ENCODE data around the gene ANKRD23.

Gene ANKRD23

GRCh38 chr2:96877042-96877451, 33.2 kb upstream of the ANKRD23 start:
- DNase-seq (ENCODE audit: low spot score) = no peak

GRCh38 chr2:96876269-96877041, 32.6 kb upstream of the ANKRD23 start:
- DNase-seq (ENCODE audit: low spot score) = no peak

- DNase-seq (ENCODE audit: low spot score) = no peak
Measured at GRCh38 chr2:96875498-96876268, 31.9 kb upstream of the ANKRD23 start.

GRCh38 chr2:96874198-96874831, 30.5 kb upstream of the ANKRD23 start:
- DNase-seq (ENCODE audit: low spot score) = no peak

- DNase-seq (ENCODE audit: low spot score) = peak; percentile 69
Measured at GRCh38 chr2:96873651-96874096, 29.9 kb upstream of the ANKRD23 start.

GRCh38 chr2:96872591-96873349, 28.9 kb upstream of the ANKRD23 start:
- DNase-seq (ENCODE audit: low spot score) = no peak

GRCh38 chr2:96870626-96871255, 26.9 kb upstream of the ANKRD23 start:
- DNase-seq (ENCODE audit: low spot score) = no peak

GRCh38 chr2:96869822-96870625, 26.2 kb upstream of the ANKRD23 start, which contains the start of gene SEMA4C:
Gene SEMA4C, minus strand, starts transcription at chr2:96870080. Its CDS starts 2,194 bp downstream, at chr2:96867886.
- no peak for DNase-seq (ENCODE audit: low spot score)

- DNase-seq (ENCODE audit: low spot score) = no peak
Measured at GRCh38 chr2:96869281-96869821, 25.5 kb upstream of the ANKRD23 start.

GRCh38 chr2:96868555-96869280, 24.9 kb upstream of the ANKRD23 start:
- peak; percentile 79 for DNase-seq (ENCODE audit: low spot score)

- no peak for DNase-seq (ENCODE audit: low spot score)
Measured at GRCh38 chr2:96867756-96868554, 24.1 kb upstream of the ANKRD23 start.

- no peak for DNase-seq (ENCODE audit: low spot score)
Measured at GRCh38 chr2:96866986-96867755, 23.4 kb upstream of the ANKRD23 start.

- peak; percentile 82 for DNase-seq (ENCODE audit: low spot score)
Measured at GRCh38 chr2:96866586-96866985, 22.8 kb upstream of the ANKRD23 start.

GRCh38 chr2:96866149-96866548, 22.3 kb upstream of the ANKRD23 start:
- DNase-seq (ENCODE audit: low spot score) = no peak

GRCh38 chr2:96865654-96866053, 21.8 kb upstream of the ANKRD23 start:
- DNase-seq (ENCODE audit: low spot score) = no peak

- no peak for DNase-seq (ENCODE audit: low spot score)
Measured at GRCh38 chr2:96864343-96865091, 20.7 kb upstream of the ANKRD23 start.

Data from kidney capillary endothelial cell (primary cell).